IPS DF 4.7 (cell line): Measurements from ENCODE around the gene DPYD.

ENCODE experiments used
- DNase-seq: peaks from one replicate; pipeline ENCODE4 v3.0.0-alpha.2; 2013; ENCODE audit warnings: low spot score; ENCODE audit errors: extremely low read depth

Gene DPYD

GRCh38 chr1:97451944-97452343 is 468.9 kb downstream of the DPYD start:
- no peak for DNase-seq

GRCh38 chr1:97451046-97451826 is 469.6 kb downstream of the DPYD start:
- DNase-seq, result no peak

- DNase-seq, result no peak
Measured at GRCh38 chr1:97441966-97442365, 478.9 kb downstream of the DPYD start.

- no peak for DNase-seq
Measured at GRCh38 chr1:97433824-97434177, 487.0 kb downstream of the DPYD start.

DNA sequence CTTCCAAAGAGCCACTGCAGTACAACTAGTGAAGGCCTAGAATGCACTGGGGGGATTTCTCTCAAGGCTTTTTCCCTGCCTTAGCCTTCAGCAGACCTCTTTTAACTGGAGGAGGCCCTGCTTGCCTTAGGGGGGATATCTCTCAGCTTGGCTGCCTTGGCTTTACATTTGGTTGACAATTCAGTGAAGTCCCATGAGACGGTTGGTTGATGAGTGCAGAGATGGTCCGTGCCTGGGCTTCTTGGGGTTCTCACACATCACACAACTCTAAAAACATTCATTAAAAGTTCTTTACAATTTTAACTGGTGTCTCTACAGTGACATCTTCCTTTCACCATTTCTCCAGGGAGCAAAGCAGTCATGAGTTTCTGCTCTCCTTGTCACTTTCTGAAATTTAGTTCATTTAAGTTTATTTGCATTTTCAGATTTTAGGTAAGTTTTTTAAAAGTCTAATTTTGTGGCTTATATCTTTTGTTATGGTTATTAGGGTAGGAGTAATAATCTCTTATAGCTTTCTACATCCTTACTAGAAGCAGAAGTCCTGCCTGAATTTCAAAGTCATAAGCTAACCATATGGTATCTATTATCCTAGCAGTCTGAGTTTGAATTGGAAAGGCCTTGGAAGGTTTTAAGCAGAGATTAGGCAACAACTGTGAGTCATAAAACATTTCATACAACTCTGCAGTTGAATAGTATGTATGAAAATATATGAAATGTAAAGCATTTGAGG is 487.6 kb downstream of the DPYD start:
- no peak for DNase-seq

DNA sequence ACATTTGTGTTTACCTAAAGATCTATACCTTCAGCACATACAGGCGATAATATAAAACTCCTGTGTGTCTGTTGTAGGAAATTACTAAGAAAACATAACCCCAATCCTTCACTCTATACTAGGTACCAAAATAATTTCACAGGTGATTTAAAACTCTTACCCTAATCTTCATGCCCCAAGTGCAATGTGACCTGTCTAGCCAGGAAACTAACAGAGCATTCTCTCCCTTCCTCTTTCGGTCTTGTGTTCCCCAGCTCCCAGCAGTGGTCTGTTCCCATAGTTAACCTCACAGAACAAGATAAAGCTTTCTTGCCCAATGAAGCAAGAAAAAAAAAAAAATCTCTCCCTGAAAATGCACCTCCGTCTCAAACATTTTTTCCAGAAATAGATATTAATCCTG is 493.5 kb downstream of the DPYD start:
- no peak for DNase-seq

- no peak for DNase-seq
Measured at GRCh38 chr1:97424209-97424608, 496.6 kb downstream of the DPYD start.

DNA sequence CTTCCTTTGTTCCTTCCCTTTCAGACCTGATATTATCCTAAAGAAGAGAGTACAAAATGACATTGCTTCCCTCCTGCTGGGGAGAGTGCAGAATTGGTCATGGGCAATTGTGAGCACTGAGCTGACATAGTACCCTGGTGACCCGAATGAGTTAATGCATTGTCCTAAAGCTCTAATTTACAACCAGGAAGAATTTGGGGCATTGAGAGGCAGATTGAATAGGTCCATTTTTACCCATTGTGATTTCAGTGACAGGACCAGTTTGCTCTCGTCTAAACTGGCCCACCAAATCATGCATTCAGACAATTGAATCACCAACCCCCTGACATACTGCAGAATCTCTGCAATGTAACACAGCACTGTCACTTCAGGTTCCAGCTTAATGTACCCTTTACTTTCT is 497.4 kb downstream of the DPYD start:
- no peak for DNase-seq

GRCh38 chr1:97417661-97418060 is 503.2 kb downstream of the DPYD start:
- DNase-seq, result no peak

DNA sequence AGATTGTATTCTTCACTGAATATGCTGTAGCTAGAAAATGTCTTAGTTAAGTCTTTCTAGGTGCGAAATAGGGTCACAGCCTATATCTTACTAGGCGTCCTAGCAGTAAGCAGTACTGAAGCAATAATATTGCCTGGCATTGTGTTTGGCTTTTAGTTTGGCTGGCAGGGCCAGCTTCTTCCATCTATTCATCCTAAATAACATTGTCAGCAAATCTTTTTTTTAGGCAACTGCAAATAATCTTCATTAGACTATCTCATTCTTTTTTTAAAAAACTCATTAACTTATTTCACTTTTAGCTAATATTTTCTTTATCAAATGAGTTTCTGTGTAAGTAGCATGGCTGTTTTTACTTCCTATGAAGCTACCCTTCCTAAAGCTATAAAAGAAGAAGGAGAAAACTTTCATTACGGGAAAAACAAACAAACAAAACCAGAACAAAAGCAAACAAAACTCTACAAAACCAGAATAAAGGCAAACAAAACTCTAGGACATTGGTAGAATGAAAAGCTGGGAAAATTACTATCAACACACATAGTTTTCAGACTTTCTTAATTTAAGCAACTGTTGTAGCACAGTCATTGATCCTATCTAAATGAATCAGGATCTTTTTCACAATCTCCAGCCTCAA is 506.0 kb downstream of the DPYD start:
- no peak for DNase-seq

DNA sequence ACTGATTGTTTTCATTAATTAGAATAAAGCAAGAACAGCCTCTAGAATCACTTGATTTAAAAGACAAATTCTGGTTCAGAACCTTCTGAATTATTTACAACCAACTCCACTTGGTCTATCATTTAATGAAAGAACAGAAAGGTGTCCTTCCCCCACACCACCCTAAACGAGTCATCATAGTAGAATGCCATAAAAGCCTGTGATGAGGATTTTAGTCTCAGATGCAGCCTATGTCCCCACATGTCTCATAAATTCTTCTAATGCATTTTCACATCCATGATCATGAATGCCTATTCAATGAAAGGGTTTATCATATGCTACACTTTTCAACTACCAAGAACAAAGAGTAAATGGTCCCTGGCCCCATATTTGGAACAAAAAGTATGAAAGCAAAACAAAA is 508.1 kb downstream of the DPYD start:
- no peak for DNase-seq

- DNase-seq, result no peak
Measured at GRCh38 chr1:97412166-97412565, 508.7 kb downstream of the DPYD start.

DNA sequence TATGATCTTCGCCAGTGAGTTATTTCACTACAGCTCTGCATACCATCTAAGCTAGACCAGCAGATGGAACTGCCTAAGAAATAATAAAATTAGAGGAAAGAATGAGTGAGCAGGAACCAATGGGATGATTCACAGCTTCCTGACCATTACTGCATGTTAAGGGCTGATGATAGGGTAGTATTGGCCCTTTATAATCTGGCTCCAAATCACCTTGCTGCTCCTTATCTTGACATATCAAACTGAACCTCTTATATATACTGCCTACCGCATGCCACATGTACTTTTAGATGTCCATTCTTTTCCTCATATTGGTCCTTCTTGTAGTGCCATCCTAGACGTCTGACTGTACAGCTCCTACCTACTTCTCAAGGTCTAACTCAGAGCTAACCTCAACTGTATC is 524.4 kb downstream of the DPYD start:
- DNase-seq, result no peak

GRCh38 chr1:97392701-97393100 is 528.1 kb downstream of the DPYD start:
- DNase-seq, result no peak

- no peak for DNase-seq
Measured at GRCh38 chr1:97385536-97386277, 535.1 kb downstream of the DPYD start.

DNA sequence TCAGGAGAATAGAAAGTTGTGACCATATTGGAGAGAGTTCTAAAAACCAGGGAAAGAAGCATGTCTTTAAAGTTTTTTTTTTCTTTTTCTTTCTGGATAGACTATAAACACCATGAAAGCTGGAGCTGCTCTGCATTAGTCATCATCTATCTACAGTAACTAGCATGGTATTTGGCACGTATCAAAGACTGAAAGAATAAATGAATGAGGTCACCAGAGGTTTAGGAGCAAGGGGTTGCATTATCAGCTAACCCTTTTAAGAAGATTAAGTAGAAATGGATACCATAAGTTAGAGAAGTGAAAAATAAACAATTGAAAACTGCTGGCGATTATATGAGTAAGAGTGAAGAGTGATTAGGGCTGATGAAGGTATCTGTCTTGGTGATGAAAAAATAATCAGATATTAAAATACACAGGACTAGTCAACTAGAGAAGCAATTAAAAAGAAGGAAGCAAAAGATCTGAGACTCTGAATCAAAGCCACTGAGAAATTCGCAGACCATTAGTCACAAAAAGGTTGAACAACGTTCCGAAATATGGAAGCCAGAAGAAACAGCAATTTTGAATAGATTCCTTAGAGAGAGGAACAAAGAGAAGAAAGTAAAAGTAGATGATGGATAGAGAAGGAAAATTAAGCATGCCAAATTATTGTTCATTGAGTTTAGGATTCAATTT is 536.4 kb downstream of the DPYD start:
- DNase-seq, result no peak

- DNase-seq, result no peak
Measured at GRCh38 chr1:97383797-97384196, 537.0 kb downstream of the DPYD start.

GRCh38 chr1:97382206-97382605 is 538.6 kb downstream of the DPYD start:
- no peak for DNase-seq

DNA sequence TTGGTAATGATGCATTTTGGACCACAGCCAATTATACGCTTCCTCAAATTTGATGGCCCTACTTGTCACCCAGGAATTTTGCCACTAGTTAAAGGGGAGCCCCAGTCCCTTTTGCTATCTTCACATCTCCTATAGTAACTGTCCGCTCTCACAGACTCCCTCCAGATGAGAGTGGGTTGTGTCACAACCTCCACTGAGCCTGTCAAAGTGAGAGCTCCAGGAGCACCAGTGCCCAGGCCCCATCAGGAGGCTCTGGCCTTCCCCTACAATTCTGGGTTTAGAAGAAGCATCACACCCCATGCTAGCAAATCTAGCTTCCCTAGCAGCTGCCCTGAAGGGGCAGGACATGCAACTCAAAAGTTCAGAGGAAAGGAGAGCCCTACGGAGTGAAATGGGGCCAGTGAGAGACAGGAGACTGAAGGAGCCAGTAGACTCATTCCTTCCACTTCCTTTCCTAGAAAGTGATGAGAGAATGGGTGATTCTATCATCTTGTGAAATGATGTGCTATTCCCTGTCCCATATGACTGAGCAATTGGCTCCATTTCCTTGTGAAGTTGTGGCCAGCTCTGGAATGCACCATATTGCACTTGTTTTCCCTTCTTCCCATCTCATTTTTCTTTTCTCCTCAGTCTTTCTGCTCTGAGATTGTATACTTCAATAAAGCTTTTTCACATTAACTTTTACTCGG is 541.3 kb downstream of the DPYD start:
- DNase-seq, result no peak

DNA sequence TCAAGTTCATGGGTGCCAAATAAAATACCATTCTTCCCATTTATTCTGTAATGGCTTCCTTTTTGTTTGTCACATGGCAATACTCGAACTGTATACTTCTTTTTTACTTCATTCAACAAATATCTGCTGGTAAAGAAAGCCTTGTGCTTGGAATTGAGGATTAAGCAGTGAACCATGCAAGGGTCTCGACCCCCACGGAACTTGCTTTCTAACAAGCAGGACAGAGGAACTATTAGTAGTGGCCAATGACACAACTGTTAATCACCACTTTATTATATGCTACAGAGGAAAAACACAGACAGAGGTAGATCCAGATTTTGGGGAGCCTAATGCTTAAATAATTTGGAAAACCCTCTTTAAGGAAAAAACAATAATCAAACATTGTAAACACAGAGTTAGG is 542.2 kb downstream of the DPYD start:
- DNase-seq, result no peak
